SK-N-SH (cell line): Measurements from ENCODE around the gene SKIC2. TPM values are rescaled to one million over a fixed set of nuclear protein-coding genes. Genes with fewer than 3 reads are reported as not detected.
A peak's percentile ranks its signal among the peaks of the same experiment; 100 is the strongest.

ENCODE experiments used
- CTCF ChIA-PET: fragments of 300-600, 350-600 bp; formaldehyde crosslinking; extraction: SDS; loops from one replicate; lab custom pipeline; 2021; lab: Yijun Ruan, JAX
- POLR2A ChIA-PET: fragments of 350-600 bp; sonication (Branson Sonifier 250); formaldehyde crosslinking; extraction: SDS; loops from one replicate; lab custom pipeline; 2020; ENCODE audit warnings: antibody characterized with exemption, inconsistent platforms; lab: Yijun Ruan, JAX
- DNase-seq: peaks from one replicate; pipeline ENCODE4 v3.0.0; 2012
- H2AFZ ChIP-seq: fragments of 200-600 bp; sonication (generic); 2 replicates; pipeline ENCODE4 v1.8.1; 2016; ENCODE audit warnings: antibody characterized with exemption, mild to moderate bottlenecking, low read depth
- H3F3A ChIP-seq: fragments of 200-600 bp; sonication (generic); replicated peaks from 2 replicates; pipeline ENCODE3; 2016; ENCODE audit warnings: antibody characterized with exemption, mild to moderate bottlenecking; ENCODE audit not compliant: insufficient read depth
- H3K27ac ChIP-seq, 2 experiments: fragments of 200-500 bp in 1 of 2; fragments of 200-600 bp in 1 of 2; sonication (Bioruptor generic) in 1 of 2; sonication (generic), shearing (Covaris generic) in 1 of 2; 2 replicates each; pipeline versions ENCODE4 v1.5.1 to v1.6.1; 2014 to 2016; ENCODE audit warnings: low read depth in 2 of 2, inconsistent platforms in 1 of 2, low read length in 1 of 2, mild to moderate bottlenecking in 1 of 2, mixed read lengths in 1 of 2
- H3K27me3 ChIP-seq: fragments of 200-600 bp; sonication (generic), shearing (Covaris generic); 2 replicates; pipeline ENCODE4 v1.6.1; 2016; ENCODE audit warnings: mixed run types; ENCODE audit not compliant: insufficient read depth
- H3K36me3 ChIP-seq, 2 experiments: fragments of 200-500 bp in 1 of 2; fragments of 200-600 bp in 1 of 2; sonication (Bioruptor generic) in 1 of 2; sonication (generic) in 1 of 2; replicated peaks in 1 of 2; 2 replicates each; pipeline versions ENCODE3 to v1.5.1; 2014 to 2016; ENCODE audit warnings: low read length in 1 of 2, mild to moderate bottlenecking in 1 of 2; ENCODE audit not compliant: insufficient read depth in 2 of 2, control insufficient read depth in 1 of 2
- H3K4me1 ChIP-seq, 2 experiments: fragments of 200-500 bp in 1 of 2; fragments of 200-600 bp in 1 of 2; sonication (Bioruptor generic) in 1 of 2; sonication (generic), shearing (Covaris generic) in 1 of 2; 2 replicates each; pipeline versions ENCODE4 v1.5.1 to v1.6.1; 2014 to 2016; ENCODE audit warnings: low read depth in 1 of 2, low read length in 1 of 2, mixed run types in 1 of 2; ENCODE audit not compliant: insufficient read depth in 2 of 2, control insufficient read depth in 1 of 2
- H3K4me2 ChIP-seq: fragments of 200-600 bp; sonication (generic), shearing (Covaris generic); 2 replicates; pipeline ENCODE4 v1.6.1; 2017; ENCODE audit warnings: mixed run types
- H3K4me3 ChIP-seq, 2 experiments: fragments of 200-500 bp in 1 of 2; fragments of 200-600 bp in 1 of 2; sonication (Bioruptor generic) in 1 of 2; sonication (generic), shearing (Covaris generic) in 1 of 2; 2 replicates each; pipeline versions ENCODE4 v1.5.1 to v1.8.1; 2014 to 2016; ENCODE audit warnings: low read depth in 2 of 2, inconsistent platforms in 1 of 2, low read length in 1 of 2, mild to moderate bottlenecking in 1 of 2, mixed read lengths in 1 of 2, moderate library complexity in 1 of 2
- H3K79me2 ChIP-seq: fragments of 200-600 bp; sonication (generic); 2 replicates; pipeline ENCODE4 v1.8.1; 2017; ENCODE audit warnings: mild to moderate bottlenecking; ENCODE audit not compliant: insufficient read depth
- H3K9ac ChIP-seq: fragments of 200-600 bp; sonication (generic); 2 replicates; pipeline ENCODE4 v1.6.1; 2017; ENCODE audit warnings: mixed run types
- H3K9me2 ChIP-seq: fragments of 200-600 bp; sonication (generic); 2 replicates; pipeline ENCODE4 v1.6.1; 2017; ENCODE audit warnings: mixed run types
- H3K9me3 ChIP-seq: fragments of 200-600 bp; sonication (generic); 2 replicates; pipeline ENCODE4 v1.6.1; 2017; ENCODE audit warnings: mixed run types, mild to moderate bottlenecking, moderate library complexity
- H4K20me1 ChIP-seq: fragments of 200-600 bp; sonication (generic); 2 replicates; pipeline ENCODE4 v1.6.1; 2017; ENCODE audit warnings: mild to moderate bottlenecking, mixed run types; ENCODE audit not compliant: insufficient read depth
- CHD2 ChIP-seq: fragments of 150-350 bp; IDR thresholded peaks from 2 replicates; pipeline ENCODE4 v1.6.1; 2018; ENCODE audit warnings: low read length; ENCODE audit not compliant: partially characterized antibody
- EP300 ChIP-seq, 2 experiments: IDR thresholded peaks; 2 replicates each; pipeline versions ENCODE4 v1.4.0 to v1.6.1; 2012; ENCODE audit warnings: borderline replicate concordance in 1 of 2, low read depth in 1 of 2, low read length in 1 of 2
- FOSL2 ChIP-seq: IDR thresholded peaks from 2 replicates; pipeline ENCODE4 v1.4.0; 2012; ENCODE audit warnings: low read depth, mild to moderate bottlenecking, moderate library complexity, borderline replicate concordance
- FOXM1 ChIP-seq: IDR thresholded peaks from 2 replicates; pipeline ENCODE4 v1.4.0; 2012; ENCODE audit warnings: low read depth, mild to moderate bottlenecking
- GABPA ChIP-seq: IDR thresholded peaks from 2 replicates; pipeline ENCODE4 v1.4.0; 2012; ENCODE audit warnings: low read depth, mild to moderate bottlenecking
- JUND ChIP-seq: IDR thresholded peaks from 2 replicates; pipeline ENCODE4 v1.4.0; 2012
- MXI1 ChIP-seq: IDR thresholded peaks from 2 replicates; pipeline ENCODE4 v1.6.1; 2012; ENCODE audit warnings: mild to moderate bottlenecking, low read depth, low read length, improper control_type of control experiment
- NFIC ChIP-seq: IDR thresholded peaks from 2 replicates; pipeline ENCODE4 v1.4.0; 2012; ENCODE audit warnings: borderline replicate concordance
- NRF1 ChIP-seq: IDR thresholded peaks from 2 replicates; pipeline ENCODE4 v1.6.1; 2012; ENCODE audit warnings: low read depth, mild to moderate bottlenecking, low read length
- POLR2AphosphoS5 ChIP-seq: IDR thresholded peaks from 2 replicates; pipeline ENCODE4 v1.6.1; 2012; ENCODE audit warnings: low read depth, low read length
- RAD21 ChIP-seq: IDR thresholded peaks from 2 replicates; pipeline ENCODE4 v1.6.1; 2012; ENCODE audit warnings: mild to moderate bottlenecking, low read length
- RFX5 ChIP-seq: IDR thresholded peaks from 2 replicates; pipeline ENCODE4 v1.6.1; 2012; ENCODE audit warnings: mild to moderate bottlenecking, improper control_type of control experiment, low read length
- RXRA ChIP-seq: IDR thresholded peaks from 2 replicates; pipeline ENCODE4 v1.4.0; 2012; ENCODE audit warnings: low read depth, mild to moderate bottlenecking, borderline replicate concordance
- TEAD4 ChIP-seq: IDR thresholded peaks from 2 replicates; pipeline ENCODE4 v1.4.0; 2012; ENCODE audit warnings: mild to moderate bottlenecking, borderline replicate concordance; ENCODE audit not compliant: insufficient read depth
- WGBS: methylation state at CpG from one replicate; pipeline ENCODE4 v1.1.6; 2017; ENCODE audit warnings: low lambda C conversion rate; 5-methylcytosine and 5-hydroxymethylcytosine counted together
- polyA plus RNA-seq, 3 experiments: library from polyadenylated mRNA; depleted of rRNA; stranded (reverse); fragments of >200 nt; gene quantifications; 2 replicates each; pipeline ENCODE4 v1.2.3, GENCODE V29; 2012
- TF ChIP-seq, protein P1 (sequence below): fragments of 200-600 bp; sonication (generic); IDR thresholded peaks from 2 replicates; pipeline ENCODE4 v1.6.1; 2017; ENCODE audit warnings: antibody characterized with exemption, mild to moderate bottlenecking, moderate library complexity
- TF ChIP-seq, protein P2 (sequence below): IDR thresholded peaks from 2 replicates; pipeline ENCODE4 v1.6.1; 2012; ENCODE audit warnings: mild to moderate bottlenecking, low read depth, low read length, moderate library complexity
- TF ChIP-seq, protein P3 (sequence below): IDR thresholded peaks from 2 replicates; pipeline ENCODE4 v1.4.0; 2012; ENCODE audit warnings: low read depth, borderline replicate concordance
- TF ChIP-seq, protein P4 (sequence below): IDR thresholded peaks from 2 replicates; pipeline ENCODE4; 2012
- TF ChIP-seq, protein P5 (sequence below): IDR thresholded peaks from 2 replicates; pipeline ENCODE4 v1.4.0; 2012; ENCODE audit warnings: low read depth, borderline replicate concordance
- TF ChIP-seq, protein P6 (sequence below): fragments of 150-350 bp; IDR thresholded peaks from 2 replicates; pipeline ENCODE4 v1.6.1; 2017; ENCODE audit warnings: antibody characterized with exemption, low read length, low read depth, borderline replicate concordance

SKIC2 gene
- polyA plus RNA-seq, 1 of the 3 experiments (the other 2 are of a cell fraction) = 89.4 TPM

DNA sequence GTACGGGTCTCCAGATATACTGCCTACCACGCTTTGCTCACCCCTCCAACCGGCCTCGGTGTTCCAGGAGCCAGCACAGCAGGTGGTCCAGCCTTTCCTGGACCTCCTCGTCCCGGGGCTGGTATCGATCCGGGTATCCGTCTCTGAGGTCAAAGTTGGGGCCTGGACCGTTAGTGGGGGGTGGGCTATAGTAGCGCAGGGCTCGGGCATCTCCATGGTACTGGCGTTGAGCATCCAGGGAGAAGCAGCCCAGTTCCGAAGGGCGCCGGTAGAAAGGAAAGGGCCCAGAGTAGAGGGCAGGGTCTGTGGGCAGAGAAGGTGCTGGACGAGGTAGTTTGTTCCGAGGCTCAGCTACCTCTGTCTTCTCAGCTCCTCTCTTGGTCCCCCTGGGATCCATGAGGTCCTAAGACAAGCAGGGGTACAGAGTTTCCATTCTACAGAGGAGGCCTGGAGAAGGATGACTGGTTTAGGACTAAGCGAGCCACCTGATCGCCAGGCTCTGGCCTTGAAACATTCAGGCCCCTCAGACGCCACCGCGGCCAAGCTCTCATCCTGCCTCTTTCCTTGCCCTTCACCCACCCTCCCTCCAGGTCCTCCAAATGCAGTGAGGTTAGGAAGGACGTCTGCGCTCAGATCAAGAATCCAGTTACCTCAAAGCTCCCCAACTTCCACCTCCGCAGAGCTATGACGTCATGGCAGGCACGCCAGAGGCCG, 12.5 kb downstream of the SKIC2 start:
- H3K27ac ChIP-seq = peak overlapping the region; percentile 95 to 97
- H2AFZ ChIP-seq = peak overlapping the region; percentile 82; the same call in 1 of the 2 replicates
- H3K9me3 ChIP-seq = no peaks in the 10 kb centered on the region
- H3K4me1 ChIP-seq = peaks cover 5 to 26% of the 10 kb centered on the region in 2 experiments; a peak in 3 of 4 replicates
- H3K27me3 ChIP-seq = no peaks in the 10 kb centered on the region
- POLR2A ChIA-PET = interaction anchor here (0.9 to 2.4 kb wide), 7 partner anchors 9 to 1000 kb away, joined by 3 to 14 read pairs (median 4); partner anchors contain the start of genes NELFE, SKIC2 and ZBTB12
- H3K36me3 ChIP-seq = peaks cover 11 to 39% of the 10 kb centered on the region in 2 experiments
- peaks cover 10% of the 10 kb centered on the region for H3F3A ChIP-seq
- peaks cover 47% of the 10 kb centered on the region for H3K79me2 ChIP-seq
- TF ChIP-seq TEAD4 (no peak), NFIC (no peak), RXRA (no peak), MXI1 (no peak), GABPA (no peak), FOXM1 (no peak), RFX5 (no peak), NRF1 (no peak), POLR2AphosphoS5 (no peak; the same call in 1 of the 2 replicates), EP300 (IDR thresholded peaks at IDR 0.05; ENCODE audit: borderline replicate concordance in 1 of 2, low read depth in 1 of 2, low read length in 1 of 2) (no peak), JUND (no peak), CHD2 (no peak), RAD21 (no peak), FOSL2 (no peak)
- TF ChIP-seq, protein P1, sequence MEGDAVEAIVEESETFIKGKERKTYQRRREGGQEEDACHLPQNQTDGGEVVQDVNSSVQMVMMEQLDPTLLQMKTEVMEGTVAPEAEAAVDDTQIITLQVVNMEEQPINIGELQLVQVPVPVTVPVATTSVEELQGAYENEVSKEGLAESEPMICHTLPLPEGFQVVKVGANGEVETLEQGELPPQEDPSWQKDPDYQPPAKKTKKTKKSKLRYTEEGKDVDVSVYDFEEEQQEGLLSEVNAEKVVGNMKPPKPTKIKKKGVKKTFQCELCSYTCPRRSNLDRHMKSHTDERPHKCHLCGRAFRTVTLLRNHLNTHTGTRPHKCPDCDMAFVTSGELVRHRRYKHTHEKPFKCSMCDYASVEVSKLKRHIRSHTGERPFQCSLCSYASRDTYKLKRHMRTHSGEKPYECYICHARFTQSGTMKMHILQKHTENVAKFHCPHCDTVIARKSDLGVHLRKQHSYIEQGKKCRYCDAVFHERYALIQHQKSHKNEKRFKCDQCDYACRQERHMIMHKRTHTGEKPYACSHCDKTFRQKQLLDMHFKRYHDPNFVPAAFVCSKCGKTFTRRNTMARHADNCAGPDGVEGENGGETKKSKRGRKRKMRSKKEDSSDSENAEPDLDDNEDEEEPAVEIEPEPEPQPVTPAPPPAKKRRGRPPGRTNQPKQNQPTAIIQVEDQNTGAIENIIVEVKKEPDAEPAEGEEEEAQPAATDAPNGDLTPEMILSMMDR = no peak
- TF ChIP-seq, protein P2, sequence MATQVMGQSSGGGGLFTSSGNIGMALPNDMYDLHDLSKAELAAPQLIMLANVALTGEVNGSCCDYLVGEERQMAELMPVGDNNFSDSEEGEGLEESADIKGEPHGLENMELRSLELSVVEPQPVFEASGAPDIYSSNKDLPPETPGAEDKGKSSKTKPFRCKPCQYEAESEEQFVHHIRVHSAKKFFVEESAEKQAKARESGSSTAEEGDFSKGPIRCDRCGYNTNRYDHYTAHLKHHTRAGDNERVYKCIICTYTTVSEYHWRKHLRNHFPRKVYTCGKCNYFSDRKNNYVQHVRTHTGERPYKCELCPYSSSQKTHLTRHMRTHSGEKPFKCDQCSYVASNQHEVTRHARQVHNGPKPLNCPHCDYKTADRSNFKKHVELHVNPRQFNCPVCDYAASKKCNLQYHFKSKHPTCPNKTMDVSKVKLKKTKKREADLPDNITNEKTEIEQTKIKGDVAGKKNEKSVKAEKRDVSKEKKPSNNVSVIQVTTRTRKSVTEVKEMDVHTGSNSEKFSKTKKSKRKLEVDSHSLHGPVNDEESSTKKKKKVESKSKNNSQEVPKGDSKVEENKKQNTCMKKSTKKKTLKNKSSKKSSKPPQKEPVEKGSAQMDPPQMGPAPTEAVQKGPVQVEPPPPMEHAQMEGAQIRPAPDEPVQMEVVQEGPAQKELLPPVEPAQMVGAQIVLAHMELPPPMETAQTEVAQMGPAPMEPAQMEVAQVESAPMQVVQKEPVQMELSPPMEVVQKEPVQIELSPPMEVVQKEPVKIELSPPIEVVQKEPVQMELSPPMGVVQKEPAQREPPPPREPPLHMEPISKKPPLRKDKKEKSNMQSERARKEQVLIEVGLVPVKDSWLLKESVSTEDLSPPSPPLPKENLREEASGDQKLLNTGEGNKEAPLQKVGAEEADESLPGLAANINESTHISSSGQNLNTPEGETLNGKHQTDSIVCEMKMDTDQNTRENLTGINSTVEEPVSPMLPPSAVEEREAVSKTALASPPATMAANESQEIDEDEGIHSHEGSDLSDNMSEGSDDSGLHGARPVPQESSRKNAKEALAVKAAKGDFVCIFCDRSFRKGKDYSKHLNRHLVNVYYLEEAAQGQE = no peak
- TF ChIP-seq, protein P3, sequence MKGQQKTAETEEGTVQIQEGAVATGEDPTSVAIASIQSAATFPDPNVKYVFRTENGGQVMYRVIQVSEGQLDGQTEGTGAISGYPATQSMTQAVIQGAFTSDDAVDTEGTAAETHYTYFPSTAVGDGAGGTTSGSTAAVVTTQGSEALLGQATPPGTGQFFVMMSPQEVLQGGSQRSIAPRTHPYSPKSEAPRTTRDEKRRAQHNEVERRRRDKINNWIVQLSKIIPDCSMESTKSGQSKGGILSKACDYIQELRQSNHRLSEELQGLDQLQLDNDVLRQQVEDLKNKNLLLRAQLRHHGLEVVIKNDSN = no peak
- TF ChIP-seq, protein P4, sequence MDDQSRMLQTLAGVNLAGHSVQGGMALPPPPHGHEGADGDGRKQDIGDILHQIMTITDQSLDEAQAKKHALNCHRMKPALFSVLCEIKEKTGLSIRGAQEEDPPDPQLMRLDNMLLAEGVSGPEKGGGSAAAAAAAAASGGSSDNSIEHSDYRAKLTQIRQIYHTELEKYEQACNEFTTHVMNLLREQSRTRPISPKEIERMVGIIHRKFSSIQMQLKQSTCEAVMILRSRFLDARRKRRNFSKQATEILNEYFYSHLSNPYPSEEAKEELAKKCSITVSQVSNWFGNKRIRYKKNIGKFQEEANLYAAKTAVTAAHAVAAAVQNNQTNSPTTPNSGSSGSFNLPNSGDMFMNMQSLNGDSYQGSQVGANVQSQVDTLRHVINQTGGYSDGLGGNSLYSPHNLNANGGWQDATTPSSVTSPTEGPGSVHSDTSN = no peak
- TF ChIP-seq, protein P5, sequence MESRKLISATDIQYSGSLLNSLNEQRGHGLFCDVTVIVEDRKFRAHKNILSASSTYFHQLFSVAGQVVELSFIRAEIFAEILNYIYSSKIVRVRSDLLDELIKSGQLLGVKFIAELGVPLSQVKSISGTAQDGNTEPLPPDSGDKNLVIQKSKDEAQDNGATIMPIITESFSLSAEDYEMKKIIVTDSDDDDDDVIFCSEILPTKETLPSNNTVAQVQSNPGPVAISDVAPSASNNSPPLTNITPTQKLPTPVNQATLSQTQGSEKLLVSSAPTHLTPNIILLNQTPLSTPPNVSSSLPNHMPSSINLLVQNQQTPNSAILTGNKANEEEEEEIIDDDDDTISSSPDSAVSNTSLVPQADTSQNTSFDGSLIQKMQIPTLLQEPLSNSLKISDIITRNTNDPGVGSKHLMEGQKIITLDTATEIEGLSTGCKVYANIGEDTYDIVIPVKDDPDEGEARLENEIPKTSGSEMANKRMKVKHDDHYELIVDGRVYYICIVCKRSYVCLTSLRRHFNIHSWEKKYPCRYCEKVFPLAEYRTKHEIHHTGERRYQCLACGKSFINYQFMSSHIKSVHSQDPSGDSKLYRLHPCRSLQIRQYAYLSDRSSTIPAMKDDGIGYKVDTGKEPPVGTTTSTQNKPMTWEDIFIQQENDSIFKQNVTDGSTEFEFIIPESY = no peak
- TF ChIP-seq, protein P6, sequence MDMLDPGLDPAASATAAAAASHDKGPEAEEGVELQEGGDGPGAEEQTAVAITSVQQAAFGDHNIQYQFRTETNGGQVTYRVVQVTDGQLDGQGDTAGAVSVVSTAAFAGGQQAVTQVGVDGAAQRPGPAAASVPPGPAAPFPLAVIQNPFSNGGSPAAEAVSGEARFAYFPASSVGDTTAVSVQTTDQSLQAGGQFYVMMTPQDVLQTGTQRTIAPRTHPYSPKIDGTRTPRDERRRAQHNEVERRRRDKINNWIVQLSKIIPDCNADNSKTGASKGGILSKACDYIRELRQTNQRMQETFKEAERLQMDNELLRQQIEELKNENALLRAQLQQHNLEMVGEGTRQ = no peak
- no peak for DNase-seq
- CTCF ChIA-PET = interaction anchor here (0.7 to 5.2 kb wide), 5 partner anchors 12 to 425 kb away, joined by 3 to 29 read pairs (median 9); partner anchors contain the start of genes ATP6V1G2, NELFE and SKIC2
- peak overlapping the region; percentile 95 for H3K9ac ChIP-seq
- H4K20me1 ChIP-seq = no peaks in the 10 kb centered on the region
- 5% methylated on average over 23 of the region's 29 CpGs for whole genome bisulfite sequencing
- peak overlapping the region; percentile 99 for H3K4me2 ChIP-seq
- H3K9me2 ChIP-seq = no peaks in the 10 kb centered on the region
- peak overlapping the region; percentile 91 to 94 for H3K4me3 ChIP-seq
